Testis (tissue), 2 donors: ENCODE data around the gene PCNX1.

Source experiments
- POLR2A ChIP-seq: fragments of 450-650 bp; IDR thresholded peaks from one replicate; pipeline ENCODE4 v1.6.1; 2017; ENCODE audit warnings: antibody characterized with exemption, mild to moderate bottlenecking, moderate library complexity
- TF ChIP-seq, protein P1 (sequence below), 3 experiments: fragments of 450-650 bp in 2 of 3; fragments of 200-600 bp in 1 of 3; sonication (generic) in 1 of 3; IDR thresholded peaks; one replicate each; pipeline ENCODE4 v1.5.1; 2016 to 2019; ENCODE audit warnings: antibody characterized with exemption in 3 of 3, mild to moderate bottlenecking in 2 of 3, moderate library complexity in 1 of 3

DNA sequence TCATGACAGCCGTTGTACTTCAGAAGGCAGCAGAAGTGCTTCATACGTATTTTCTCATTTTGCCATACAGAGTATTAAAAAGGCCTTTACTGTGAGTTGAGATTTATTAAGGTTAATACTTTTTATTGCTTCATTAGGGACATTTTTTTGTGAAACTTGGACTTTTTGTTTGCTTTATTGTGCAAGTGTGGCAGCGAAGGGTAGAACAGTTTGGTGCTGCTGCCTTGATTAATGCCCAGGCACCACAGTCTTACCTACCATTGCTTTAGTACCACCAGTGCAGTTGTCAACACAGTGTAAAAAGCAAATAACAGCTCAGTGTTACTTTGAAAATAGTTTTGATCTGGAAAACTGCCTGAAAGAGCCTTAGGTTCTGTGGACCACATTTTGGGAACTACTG, 147.4 kb downstream of the PCNX1 start:
- TF ChIP-seq, protein P1, sequence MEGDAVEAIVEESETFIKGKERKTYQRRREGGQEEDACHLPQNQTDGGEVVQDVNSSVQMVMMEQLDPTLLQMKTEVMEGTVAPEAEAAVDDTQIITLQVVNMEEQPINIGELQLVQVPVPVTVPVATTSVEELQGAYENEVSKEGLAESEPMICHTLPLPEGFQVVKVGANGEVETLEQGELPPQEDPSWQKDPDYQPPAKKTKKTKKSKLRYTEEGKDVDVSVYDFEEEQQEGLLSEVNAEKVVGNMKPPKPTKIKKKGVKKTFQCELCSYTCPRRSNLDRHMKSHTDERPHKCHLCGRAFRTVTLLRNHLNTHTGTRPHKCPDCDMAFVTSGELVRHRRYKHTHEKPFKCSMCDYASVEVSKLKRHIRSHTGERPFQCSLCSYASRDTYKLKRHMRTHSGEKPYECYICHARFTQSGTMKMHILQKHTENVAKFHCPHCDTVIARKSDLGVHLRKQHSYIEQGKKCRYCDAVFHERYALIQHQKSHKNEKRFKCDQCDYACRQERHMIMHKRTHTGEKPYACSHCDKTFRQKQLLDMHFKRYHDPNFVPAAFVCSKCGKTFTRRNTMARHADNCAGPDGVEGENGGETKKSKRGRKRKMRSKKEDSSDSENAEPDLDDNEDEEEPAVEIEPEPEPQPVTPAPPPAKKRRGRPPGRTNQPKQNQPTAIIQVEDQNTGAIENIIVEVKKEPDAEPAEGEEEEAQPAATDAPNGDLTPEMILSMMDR (IDR thresholded peaks at IDR 0.05), result no peak
- no peak for TF ChIP-seq POLR2A
